GM18508 (cell line): ENCODE measurements around the gene MRPS31.
"Not testable (repeated sequence)": the region's sequence is repeated elsewhere in the genome, so short reads cannot be mapped to it uniquely, and the experiment has no call there.

Experiments
- ATAC-seq: cut with Tn5 transposase; IDR thresholded peaks from one replicate; pipeline ENCODE4 v1.9.1; 2021; ENCODE audit warnings: moderate number of reproducible peaks; ENCODE audit not compliant: insufficient read depth, unreplicated experiment

Gene MRPS31

DNA sequence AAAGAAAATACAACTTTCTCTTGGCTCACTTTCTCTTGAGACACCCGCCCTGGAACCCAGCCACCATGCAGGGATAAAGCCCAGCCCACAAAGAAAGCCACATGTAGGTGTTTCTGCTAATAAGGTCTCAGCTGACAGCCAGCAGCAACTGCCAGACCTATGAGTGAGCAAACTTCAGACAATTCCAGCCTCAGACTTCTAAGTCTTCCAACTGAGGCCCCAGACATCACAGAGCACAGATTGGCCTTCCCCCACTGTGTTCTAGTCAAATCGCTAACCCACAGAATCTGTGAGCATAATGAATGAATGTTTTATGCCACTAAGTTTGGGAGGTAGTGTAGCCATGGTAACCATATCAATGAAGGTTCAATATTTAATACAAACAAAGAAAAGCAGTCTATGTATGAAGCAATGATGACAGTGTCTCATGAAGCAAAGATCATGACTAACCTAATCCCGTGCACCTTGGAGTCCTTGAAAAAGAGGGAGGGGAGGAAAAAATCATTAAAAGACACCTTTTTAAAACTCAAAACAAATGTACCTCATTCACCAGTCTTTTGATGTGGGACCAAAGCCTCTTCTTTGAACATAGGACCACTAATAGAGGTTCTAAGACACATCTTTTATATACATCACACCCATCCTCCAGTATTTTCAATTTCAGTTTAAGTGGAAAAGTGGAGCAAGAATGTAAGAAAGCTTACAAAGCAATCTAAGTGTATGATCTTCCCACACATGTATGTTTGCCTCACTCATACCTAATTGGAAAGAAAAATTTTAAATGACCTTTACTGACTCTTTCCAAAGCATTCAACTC is 6.2 kb downstream of the MRPS31 start:
- no peak for ATAC-seq

DNA sequence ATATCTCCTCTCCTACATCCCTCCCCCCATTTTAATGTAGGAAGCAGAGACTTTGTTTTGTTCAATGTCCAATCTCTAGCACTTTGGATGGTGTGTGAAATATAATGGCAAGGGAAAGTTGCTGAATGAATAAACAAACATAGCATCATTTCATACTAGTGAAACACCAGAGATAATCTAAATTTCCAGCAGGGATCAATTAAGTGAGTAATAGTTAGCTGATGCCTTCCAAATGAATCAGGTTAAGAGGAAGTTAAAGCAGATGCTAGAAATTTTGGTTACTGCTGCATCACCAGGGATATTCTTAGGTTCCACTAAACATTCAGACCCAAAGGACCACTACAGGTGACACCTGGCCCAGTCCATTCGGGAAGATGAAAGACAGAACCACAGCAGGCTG is 8.1 kb downstream of the MRPS31 start:
- ATAC-seq = no peak

DNA sequence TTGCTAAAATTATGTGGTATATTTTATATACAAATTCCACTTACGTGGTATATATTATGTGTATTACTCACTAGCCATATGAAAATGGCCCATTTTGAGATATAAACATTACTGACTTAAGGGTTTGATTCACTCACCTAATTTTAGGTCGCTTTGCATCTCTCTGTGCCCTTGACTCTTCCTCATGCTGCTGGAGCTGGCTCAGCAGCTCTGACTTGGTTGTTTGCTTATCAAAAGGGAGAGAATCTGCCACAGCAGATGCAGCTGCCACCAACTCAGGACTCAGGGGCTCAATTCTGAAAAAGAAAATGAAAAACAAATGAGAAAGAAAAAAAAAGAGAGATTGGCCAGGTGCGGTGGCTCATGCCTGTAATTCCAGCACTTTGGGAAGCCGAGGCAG is 12.2 kb downstream of the MRPS31 start:
- no peak for ATAC-seq

DNA sequence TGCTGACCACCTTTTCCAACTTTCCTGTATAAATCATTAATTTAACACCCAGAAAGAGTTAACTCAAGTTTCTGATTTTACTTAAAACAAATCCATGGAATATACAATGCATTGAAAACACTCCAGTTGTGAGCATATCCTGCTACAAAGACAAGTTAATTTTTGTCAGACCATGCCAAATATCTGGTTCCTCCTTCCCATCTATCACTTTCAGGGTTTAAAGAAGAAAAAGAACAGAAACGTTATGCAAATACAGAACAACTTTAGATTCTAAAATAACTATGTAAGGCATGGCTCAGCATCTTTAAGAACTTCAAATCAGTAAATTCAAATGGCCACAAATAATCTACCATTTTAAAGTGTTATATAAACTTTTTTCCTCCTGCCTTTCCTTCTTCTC is 14.9 kb downstream of the MRPS31 start:
- peak; percentile 48 for ATAC-seq

DNA sequence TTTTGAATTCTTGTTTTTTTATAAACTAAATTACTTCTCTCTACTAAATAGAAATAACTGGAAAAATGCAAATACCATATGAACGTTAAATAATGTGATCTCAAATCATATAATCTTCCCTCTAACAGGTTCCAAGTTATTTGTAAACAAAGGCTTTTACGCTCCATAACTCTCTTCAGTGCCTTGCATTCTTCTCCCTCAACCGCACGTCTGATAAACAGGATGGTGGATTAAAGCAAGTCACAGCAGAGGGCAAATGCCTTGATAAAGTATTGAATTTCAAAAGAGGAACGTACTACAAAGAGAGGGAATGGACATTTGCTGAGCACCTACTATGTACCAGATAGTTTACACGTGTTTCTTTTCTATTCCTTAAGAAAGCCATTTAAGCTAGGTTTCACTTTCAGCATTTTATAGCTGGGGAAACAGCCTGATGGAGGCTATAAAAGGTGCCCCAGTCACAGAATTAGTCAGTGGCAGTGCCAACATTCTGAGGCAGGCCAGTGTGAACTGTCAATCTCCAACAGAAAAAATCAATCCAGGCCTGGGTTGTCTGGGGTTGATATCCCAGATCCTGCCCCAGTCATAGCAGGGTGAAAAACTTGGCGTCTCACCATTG is 15.8 kb downstream of the MRPS31 start:
- ATAC-seq = no peak

DNA sequence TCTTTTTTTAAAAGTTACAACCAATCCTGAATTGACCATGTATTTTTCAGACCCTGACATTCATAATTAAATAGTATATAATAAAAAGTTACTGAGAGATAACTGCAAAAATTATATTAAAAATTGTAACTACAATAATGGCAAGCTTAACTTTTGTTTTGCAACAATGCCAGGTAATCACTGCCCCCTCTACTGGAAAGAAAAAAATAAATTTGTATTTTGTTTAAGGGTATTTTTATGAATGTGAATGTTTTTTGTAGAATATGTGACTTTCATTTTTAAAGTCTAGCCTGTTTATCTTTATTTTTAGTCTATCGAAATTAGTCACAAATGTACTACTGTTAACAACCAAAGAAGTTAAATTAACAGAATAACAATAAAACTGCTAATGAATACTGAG is 21.7 kb downstream of the MRPS31 start:
- no peak for ATAC-seq

DNA sequence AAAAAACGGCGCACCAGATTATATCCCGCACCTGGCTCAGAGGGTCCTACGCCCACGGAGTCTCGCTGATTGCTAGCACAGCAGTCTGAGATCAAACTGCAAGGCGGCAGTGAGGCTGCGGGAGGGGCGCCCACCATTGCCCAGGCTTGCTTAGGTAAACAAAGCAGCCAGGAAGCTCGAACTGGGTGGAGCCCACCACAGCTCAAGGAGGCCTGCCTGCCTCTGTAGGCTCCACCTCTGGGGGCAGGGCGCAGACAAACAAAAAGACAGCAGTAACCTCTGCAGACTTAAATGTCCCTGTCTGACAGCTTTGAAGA is 35.8 kb downstream of the MRPS31 start:
- not testable (repeated sequence) for ATAC-seq

GRCh38 chr13:40734536-40735231 is 36.3 kb downstream of the MRPS31 start:
- ATAC-seq = not testable (repeated sequence)

- ATAC-seq = no peak
Measured at GRCh38 chr13:40732658-40733057, 38.3 kb downstream of the MRPS31 start.

DNA sequence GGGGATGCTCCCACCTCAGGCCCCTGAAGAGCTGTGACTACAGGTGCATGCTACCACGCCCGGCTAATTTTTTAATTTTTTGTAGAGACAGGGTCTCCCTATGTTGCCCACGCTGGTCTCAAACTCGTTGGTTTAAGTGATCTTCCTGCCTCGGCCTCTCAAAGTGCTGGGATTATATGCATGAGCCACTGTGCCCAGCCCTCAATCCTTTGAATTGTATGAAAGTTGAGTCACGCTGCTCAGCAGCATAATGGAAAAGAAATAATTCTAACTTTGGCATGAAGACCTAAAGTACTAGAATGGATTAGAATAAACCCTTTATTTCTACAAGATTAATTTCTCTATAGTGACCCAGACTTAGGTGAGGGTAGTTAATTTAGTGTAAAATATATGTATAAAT is 42.4 kb downstream of the MRPS31 start:
- no peak for ATAC-seq

DNA sequence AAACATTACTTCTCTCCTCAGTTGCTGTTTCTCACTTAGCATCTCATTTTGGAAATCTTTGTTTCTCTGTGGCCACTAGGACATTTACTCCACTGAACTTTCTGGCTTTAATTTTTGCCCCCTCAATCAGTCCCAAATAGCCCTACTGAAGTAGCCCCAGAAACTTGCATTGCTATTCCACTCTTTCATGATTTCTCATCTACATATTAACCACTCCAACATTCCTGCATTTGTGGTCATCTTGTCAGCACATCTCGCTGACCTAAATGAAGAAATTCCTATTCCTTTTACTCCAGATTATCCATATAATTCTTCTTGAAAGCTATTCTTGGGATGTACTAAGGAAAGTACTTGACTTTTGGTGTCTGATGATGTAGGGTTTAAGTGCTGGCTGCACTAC is 56.6 kb downstream of the MRPS31 start:
- ATAC-seq = not testable (repeated sequence)

GRCh38 chr13:40706439-40706838 is 64.6 kb downstream of the MRPS31 start:
- ATAC-seq = no peak

DNA sequence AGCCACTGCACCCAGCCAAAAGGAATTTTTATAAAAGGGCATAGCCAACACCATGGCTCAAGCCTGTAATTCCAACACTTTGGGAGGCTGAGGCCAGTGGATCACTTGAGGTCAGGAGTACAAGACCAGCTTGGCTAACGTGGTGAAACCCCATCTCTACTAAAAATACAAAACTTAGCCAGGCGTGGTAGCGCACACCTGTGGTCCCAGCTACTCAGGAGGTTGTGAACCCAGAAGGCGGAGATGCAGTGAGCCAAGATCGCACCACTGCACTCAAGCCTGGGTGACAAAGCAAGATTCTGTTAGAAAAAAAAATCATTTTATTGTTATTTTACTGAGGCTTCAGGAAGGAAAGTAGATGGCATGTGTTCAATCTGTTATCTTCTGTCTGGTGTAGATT is 73.3 kb downstream of the MRPS31 start:
- ATAC-seq = no peak

DNA sequence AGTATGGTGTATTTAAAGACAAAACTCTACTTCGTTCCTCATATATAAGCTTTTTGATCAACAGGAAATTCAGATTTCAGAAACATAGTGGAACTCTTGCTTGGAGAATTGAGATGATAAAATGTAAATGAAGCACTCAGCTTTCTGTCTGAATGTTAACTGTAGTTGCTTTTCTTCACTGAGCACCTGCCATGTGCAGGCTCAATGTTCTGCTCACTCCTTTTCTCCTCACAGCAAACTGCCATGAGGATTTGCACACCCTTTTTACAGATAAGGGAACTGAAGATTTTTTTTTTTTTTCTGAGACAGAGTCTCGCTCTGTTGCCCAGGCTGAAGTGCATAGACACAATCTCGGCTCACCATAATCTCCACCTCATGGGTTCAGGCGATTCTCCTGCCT is 76.6 kb downstream of the MRPS31 start:
- ATAC-seq = no peak

- ATAC-seq = peak; percentile 66
Measured at GRCh38 chr13:40692946-40693345, 78.0 kb downstream of the MRPS31 start.

- ATAC-seq = no peak
Measured at GRCh38 chr13:40688781-40689180, 82.2 kb downstream of the MRPS31 start.

GRCh38 chr13:40682449-40683240 is 88.3 kb downstream of the MRPS31 start:
- no peak for ATAC-seq

DNA sequence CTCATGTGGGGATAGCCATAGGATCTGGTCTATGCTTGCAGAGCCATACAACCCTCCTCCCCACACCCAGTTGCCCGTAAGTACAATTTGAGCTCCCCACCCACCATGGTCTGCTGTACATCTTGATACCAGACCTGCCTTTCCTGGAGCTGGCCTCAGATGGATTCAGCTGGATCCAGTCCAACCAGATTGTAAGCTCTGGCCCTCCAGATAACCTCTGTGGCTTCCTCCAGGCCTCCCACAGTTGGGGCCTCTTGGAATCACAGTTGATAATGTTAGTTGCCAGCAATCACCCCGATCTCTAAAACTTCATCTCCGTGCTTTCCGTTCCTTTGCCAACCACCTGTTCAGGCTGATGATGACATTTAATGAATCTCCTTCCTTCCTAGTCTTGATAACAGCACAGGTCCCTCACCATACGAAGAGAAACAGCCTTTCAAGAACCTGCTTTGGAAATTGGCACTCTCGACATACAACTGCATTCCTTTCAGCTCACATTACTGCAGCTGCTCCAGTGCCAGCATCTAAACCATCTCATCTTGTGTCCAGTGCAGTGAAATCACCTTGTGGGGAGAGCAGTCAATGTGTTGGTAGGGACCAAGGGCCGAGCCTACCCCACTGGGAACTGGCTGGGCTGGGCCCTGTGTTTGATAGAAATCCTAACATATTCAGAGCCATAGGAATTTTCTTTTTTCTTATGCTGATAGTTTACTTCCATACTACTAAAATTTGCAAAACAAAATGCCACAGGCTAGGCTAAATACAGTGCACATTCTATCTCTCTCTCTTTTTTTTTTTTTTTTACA is 89.4 kb downstream of the MRPS31 start:
- no peak for ATAC-seq

DNA sequence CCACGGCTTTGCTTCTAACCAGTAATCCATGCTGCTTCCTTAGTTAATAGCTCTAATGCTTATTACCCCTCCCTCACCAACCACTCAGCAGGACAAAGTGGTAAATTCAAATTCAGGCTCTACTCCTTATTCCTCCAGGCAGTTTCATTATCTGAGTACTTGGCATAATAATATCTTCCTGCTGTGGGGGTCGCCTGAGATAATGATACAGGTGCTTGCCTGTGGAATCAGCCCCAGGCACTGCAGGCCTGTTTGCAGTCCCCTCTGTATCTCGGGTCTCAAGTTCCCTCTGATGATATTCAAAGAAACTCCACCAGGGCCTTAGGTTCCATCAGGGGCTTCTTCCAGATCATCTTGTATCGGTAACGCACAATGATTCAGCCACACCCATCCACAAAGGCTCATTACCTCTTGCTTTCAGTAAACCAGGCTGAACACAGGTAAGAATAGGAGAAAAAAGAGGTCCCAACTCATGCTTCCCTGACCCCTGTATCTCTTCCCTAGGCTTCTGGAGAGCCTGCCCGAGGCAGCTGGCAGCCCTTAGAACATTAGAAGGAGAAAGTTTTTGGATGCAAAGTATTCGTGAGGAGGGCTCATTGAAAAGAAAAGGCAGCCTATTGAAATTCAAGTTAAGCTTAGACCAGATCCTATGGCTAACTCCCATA is 90.2 kb downstream of the MRPS31 start:
- ATAC-seq = no peak
